ENCODE data around the gene DMAP1. TPM values are rescaled to one million over a fixed set of nuclear protein-coding genes. Genes with fewer than 3 reads are reported as not detected.

The DMAP1 gene
- total and polyA plus RNA-seq, 2 of the 8 experiments (the other 6 are each of a cell fraction or from before 2014, with no cell fraction given) = 36.4 to 42.4 TPM

- TF ChIP-seq ASH2L (IDR thresholded peaks at IDR 0.05; ENCODE audit: low read length) (no peak), CHD2 (IDR thresholded peaks at IDR 0.05; ENCODE audit: low read length) (no peak), POU5F1 (IDR thresholded peaks at IDR 0.05; ENCODE audit: low read depth, low read length) (no peak), SAP30 (IDR thresholded peaks at IDR 0.05; ENCODE audit: insufficient read depth, insufficient replicate concordance, low read length) (no peak), EP300 (IDR thresholded peaks at IDR 0.05; ENCODE audit: borderline replicate concordance in 1 of 2, low read depth in 2 of 2, low read length in 2 of 2) (no peak)
Measured at GRCh38 chr1:44227211-44227610, 13.9 kb downstream of the DMAP1 start (continued).

Measured in H1 (cell line).